ENCODE results near the gene RGSL1.

GRCh38 chr1:182495002-182495401 lies 45.1 kb downstream of the RGSL1 start:
- TF ChIP-seq POLR2A (IDR thresholded peaks at IDR 0.05; ENCODE audit: low read depth, low read length) (no peak), TAF1 (IDR thresholded peaks at IDR 0.05; ENCODE audit: low read depth, low read length) (no peak)
